PFSK-1 (cell line): ENCODE results near the gene DISC1.

Experiments
- FOXP2 ChIP-seq: optimal IDR thresholded peaks from 2 replicates; pipeline ENCODE3; 2011; ENCODE audit warnings: borderline replicate concordance, control low read depth, inconsistent platforms; ENCODE audit not compliant: insufficient read depth; ENCODE audit errors: extremely low read length, extremely low read depth
- POLR2AphosphoS5 ChIP-seq: IDR thresholded peaks from 2 replicates; pipeline ENCODE4 v1.6.1; 2012; ENCODE audit warnings: low read depth, mild to moderate bottlenecking, control low read depth, low read length, moderate library complexity
- SIN3A ChIP-seq: IDR thresholded peaks from 2 replicates; pipeline ENCODE4 v1.6.1; 2012; ENCODE audit warnings: mild to moderate bottlenecking, low read length, moderate library complexity, borderline replicate concordance; ENCODE audit not compliant: insufficient read depth
- TAF1 ChIP-seq: IDR thresholded peaks from 2 replicates; pipeline ENCODE4 v1.6.1; 2012; ENCODE audit warnings: low read length, control low read depth, borderline replicate concordance; ENCODE audit not compliant: insufficient read depth
- TF ChIP-seq, protein P1 (sequence below), 2 experiments: IDR thresholded peaks; 2 replicates each; pipeline versions ENCODE4 v1.6.1 to v1.8.0; 2011 to 2012; ENCODE audit warnings: low read depth in 2 of 2, low read length in 2 of 2, control low read depth in 1 of 2, inconsistent platforms in 1 of 2, mild to moderate bottlenecking in 1 of 2, moderate library complexity in 1 of 2; ENCODE audit not compliant: insufficient read depth in 1 of 2

Gene DISC1

DNA sequence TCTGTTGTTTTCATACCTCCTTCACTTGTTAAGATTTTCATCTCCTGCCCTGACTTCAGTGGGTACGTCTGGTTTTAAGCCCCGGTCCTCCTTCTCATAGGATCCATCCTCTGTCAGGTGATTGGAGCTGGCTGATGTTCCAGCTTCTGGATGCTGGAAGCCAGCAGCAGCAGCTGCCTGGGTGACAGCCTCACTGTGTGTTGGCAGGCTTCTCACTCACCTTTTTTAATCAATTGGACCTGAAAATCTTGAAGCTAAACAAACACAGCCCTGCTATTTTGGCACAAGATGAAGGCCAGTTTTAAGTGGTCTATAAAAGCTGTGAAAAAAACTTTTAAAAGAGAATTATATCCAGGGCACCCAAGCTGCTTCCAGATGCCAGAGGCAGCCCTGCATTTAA lies 181.0 kb downstream of the DISC1 start:
- TF ChIP-seq POLR2AphosphoS5 (no peak), FOXP2 (no peak), TAF1 (no peak), SIN3A (no peak)
- TF ChIP-seq, protein P1, sequence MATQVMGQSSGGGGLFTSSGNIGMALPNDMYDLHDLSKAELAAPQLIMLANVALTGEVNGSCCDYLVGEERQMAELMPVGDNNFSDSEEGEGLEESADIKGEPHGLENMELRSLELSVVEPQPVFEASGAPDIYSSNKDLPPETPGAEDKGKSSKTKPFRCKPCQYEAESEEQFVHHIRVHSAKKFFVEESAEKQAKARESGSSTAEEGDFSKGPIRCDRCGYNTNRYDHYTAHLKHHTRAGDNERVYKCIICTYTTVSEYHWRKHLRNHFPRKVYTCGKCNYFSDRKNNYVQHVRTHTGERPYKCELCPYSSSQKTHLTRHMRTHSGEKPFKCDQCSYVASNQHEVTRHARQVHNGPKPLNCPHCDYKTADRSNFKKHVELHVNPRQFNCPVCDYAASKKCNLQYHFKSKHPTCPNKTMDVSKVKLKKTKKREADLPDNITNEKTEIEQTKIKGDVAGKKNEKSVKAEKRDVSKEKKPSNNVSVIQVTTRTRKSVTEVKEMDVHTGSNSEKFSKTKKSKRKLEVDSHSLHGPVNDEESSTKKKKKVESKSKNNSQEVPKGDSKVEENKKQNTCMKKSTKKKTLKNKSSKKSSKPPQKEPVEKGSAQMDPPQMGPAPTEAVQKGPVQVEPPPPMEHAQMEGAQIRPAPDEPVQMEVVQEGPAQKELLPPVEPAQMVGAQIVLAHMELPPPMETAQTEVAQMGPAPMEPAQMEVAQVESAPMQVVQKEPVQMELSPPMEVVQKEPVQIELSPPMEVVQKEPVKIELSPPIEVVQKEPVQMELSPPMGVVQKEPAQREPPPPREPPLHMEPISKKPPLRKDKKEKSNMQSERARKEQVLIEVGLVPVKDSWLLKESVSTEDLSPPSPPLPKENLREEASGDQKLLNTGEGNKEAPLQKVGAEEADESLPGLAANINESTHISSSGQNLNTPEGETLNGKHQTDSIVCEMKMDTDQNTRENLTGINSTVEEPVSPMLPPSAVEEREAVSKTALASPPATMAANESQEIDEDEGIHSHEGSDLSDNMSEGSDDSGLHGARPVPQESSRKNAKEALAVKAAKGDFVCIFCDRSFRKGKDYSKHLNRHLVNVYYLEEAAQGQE (IDR thresholded peaks at IDR 0.05; ENCODE audit: insufficient read depth in 1 of 2, low read depth in 2 of 2, low read length in 2 of 2), result no peak

DNA sequence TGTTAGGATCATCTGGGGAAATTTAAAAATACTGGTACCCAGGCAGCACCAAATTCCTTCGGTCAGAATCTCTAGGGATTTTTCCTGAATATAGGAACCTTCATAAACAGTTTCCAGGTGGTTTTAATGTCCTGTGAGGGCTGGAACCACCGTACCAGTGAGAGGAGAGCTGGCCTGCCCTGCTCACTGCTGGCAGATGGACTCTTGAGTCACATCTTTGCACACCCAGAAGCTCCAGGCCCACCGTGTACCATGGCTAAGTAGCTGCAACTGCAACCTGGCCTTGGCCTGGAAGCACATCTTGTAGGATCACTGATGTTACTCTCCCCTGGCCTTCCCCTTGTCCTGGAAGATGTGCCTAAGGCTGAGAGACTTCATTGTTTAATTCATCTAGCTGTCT lies 181.5 kb downstream of the DISC1 start:
- TF ChIP-seq, protein P1 (IDR thresholded peaks at IDR 0.05; ENCODE audit: insufficient read depth in 1 of 2, low read depth in 2 of 2, low read length in 2 of 2), result no peak
- TF ChIP-seq TAF1 (no peak), FOXP2 (no peak), POLR2AphosphoS5 (no peak), SIN3A (no peak)

DNA sequence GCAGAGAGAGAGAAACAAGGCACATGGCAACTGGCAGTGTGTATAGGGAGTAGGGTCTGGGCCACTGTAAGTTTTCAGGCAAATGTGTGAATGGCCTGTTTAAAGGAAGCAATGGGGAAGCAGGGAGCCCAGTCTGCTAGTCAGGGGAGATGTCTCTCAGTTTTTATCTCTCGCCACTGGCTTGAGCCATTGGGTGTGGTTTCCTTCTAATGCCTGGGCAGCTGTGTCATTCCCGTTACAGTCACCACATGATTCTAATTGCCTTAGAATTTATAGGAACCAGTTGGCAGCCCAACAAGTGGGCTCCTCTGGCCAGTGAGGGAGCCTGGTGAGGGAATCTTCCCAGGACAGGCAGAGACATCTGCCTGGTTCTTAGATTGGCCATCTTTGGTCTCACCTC lies 182.4 kb downstream of the DISC1 start:
- TF ChIP-seq SIN3A (no peak), POLR2AphosphoS5 (no peak), FOXP2 (no peak)

DNA sequence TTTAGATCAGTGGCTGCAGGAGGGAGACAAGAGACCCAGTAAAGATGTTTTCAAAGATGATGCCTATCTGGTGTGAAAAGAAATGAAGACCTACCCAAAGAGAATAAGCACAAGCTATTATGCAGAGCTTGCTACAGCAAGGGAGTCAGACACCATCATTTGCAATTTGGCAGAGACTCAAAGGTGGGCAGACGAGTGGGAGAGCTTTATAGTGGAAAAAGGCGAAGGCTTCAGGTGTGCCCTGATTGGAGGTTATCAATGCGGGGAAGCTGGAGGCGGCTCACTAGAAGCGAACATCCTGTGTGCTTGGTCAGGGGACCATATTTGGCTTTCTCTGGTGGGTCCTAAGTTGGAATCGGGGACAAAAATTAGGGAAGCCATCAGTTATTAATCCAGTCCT lies 183.8 kb downstream of the DISC1 start:
- TF ChIP-seq POLR2AphosphoS5 (no peak), TAF1 (no peak), SIN3A (no peak), FOXP2 (no peak)
- TF ChIP-seq, protein P1 (IDR thresholded peaks at IDR 0.05; ENCODE audit: insufficient read depth in 1 of 2, low read depth in 2 of 2, low read length in 2 of 2), result no peak

DNA sequence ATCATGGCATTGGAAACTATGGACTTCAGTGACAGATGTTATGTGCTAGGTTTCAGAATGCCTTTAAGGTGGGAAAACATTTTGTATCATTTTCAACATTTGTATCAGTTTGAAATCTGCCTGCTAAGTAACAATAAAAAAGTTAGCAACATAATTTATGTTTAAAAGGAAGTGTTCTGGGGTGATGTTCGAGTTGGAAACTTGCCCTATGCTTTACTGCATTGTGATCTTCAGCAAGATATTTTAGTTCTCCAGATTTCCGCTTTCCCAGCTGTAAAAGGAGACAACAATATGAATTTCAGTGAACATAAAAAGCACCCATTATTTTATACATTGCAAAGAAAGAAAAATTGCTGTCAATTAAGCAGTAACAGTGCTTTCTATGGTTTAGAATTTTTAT lies 187.4 kb downstream of the DISC1 start:
- TF ChIP-seq SIN3A (no peak), FOXP2 (no peak), POLR2AphosphoS5 (no peak), TAF1 (no peak)
- TF ChIP-seq, protein P1 (IDR thresholded peaks at IDR 0.05; ENCODE audit: insufficient read depth in 1 of 2, low read depth in 2 of 2, low read length in 2 of 2), result no peak
